Measurements from ENCODE around the gene AP3S2.

DNA sequence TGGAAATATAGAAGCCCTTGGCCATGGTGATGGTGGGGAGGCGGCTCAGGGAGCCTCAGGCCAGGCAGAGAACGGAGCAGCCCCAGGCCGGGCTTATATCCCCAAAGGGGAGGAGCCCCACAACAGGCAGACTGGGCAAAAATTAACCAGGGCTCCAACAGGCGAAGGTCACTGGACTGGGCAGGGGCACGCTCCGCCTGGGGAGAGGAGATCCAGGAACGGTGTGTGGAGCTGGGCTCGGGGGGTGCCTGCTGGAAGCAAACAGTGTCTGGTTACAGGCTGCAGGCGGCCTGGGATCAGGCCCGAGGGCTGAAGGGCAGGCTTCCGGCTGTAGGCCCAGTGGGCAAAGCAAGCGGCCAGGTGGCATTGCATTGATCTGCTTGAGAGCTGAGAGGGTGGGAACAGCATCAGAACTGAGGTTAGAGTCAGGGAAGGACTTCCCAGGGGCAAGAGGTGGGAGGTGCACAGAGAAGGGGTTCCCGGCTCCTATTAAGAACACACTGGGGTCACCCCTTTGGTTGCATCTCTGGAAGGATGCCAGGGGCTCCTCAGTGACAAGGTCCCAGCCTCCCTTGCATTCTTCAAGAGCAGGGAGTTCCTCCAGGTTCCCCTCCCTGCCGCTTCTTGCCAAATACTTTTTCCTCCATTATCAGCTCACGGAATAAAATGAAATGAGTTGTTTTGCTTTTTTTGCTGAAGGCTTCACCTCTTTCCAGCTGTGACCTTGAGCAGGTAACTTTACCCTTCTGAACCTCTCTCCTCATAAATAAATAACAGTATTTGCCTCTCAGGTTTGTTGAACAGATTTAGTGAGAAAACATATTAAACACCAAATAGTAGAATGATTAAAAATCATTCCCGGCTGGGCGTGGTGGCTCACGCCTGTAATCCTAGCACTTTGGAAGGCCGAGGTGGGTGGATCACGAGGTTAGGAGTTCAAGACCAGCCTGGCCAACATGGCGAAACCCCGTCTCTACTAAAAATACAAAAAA lies 86.9 kb downstream of the AP3S2 start:
- TF ChIP-seq CTCF (IDR thresholded peaks at IDR 0.05), result no peak
- TF ChIP-seq POLR2AphosphoS5 (IDR thresholded peaks at IDR 0.05), result no peak
- no peak for TF ChIP-seq POLR2A (IDR thresholded peaks at IDR 0.05)
